GM19043 (cell line): ENCODE results near the gene SPAG17.

ENCODE experiments used
- ATAC-seq: cut with Tn5 transposase; IDR thresholded peaks from one replicate; pipeline ENCODE4 v1.9.1; 2021; ENCODE audit warnings: low read depth; ENCODE audit not compliant: unreplicated experiment

The SPAG17 gene

GRCh38 chr1:118084400-118084799 is 100.6 kb downstream of the SPAG17 start:
- no peak for ATAC-seq

- no peak for ATAC-seq
Measured at GRCh38 chr1:118082984-118083383, 102.0 kb downstream of the SPAG17 start.

- ATAC-seq = no peak
Measured at GRCh38 chr1:118081387-118081786, 103.6 kb downstream of the SPAG17 start.

GRCh38 chr1:118077331-118078045 is 107.5 kb downstream of the SPAG17 start:
- ATAC-seq = no peak

GRCh38 chr1:118075116-118075515 is 109.9 kb downstream of the SPAG17 start:
- ATAC-seq = no peak

GRCh38 chr1:118073648-118074435 is 111.2 kb downstream of the SPAG17 start:
- no peak for ATAC-seq

- ATAC-seq = no peak
Measured at GRCh38 chr1:118049981-118050380, 135.0 kb downstream of the SPAG17 start.

- no peak for ATAC-seq
Measured at GRCh38 chr1:118047650-118048224, 137.3 kb downstream of the SPAG17 start.

- no peak for ATAC-seq
Measured at GRCh38 chr1:118047006-118047649, 137.9 kb downstream of the SPAG17 start.

GRCh38 chr1:118043624-118044023 is 141.4 kb downstream of the SPAG17 start:
- no peak for ATAC-seq

- no peak for ATAC-seq
Measured at GRCh38 chr1:118042501-118042900, 142.5 kb downstream of the SPAG17 start.

- ATAC-seq = no peak
Measured at GRCh38 chr1:118039170-118039569, 145.9 kb downstream of the SPAG17 start.

GRCh38 chr1:118032883-118033282 is 152.1 kb downstream of the SPAG17 start:
- no peak for ATAC-seq

- no peak for ATAC-seq
Measured at GRCh38 chr1:118028267-118028666, 156.8 kb downstream of the SPAG17 start.

- ATAC-seq = no peak
Measured at GRCh38 chr1:118023199-118023598, 161.8 kb downstream of the SPAG17 start.

- ATAC-seq = no peak
Measured at GRCh38 chr1:118021668-118022067, 163.4 kb downstream of the SPAG17 start.

- ATAC-seq = no peak
Measured at GRCh38 chr1:118018060-118018459, 167.0 kb downstream of the SPAG17 start.

- ATAC-seq = no peak
Measured at GRCh38 chr1:118013938-118014337, 171.1 kb downstream of the SPAG17 start.

GRCh38 chr1:118013336-118013735 is 171.7 kb downstream of the SPAG17 start:
- ATAC-seq = no peak

GRCh38 chr1:118012515-118013124 is 172.4 kb downstream of the SPAG17 start:
- no peak for ATAC-seq

GRCh38 chr1:118008011-118008410 is 177.0 kb downstream of the SPAG17 start:
- no peak for ATAC-seq
